ENCODE data around the gene DENND2C. TPM values are rescaled to one million over a fixed set of nuclear protein-coding genes. Genes with fewer than 3 reads are reported as not detected.

Gene DENND2C
- total RNA-seq, 1 experiment from 2014 or later = 3.6 TPM

DNA sequence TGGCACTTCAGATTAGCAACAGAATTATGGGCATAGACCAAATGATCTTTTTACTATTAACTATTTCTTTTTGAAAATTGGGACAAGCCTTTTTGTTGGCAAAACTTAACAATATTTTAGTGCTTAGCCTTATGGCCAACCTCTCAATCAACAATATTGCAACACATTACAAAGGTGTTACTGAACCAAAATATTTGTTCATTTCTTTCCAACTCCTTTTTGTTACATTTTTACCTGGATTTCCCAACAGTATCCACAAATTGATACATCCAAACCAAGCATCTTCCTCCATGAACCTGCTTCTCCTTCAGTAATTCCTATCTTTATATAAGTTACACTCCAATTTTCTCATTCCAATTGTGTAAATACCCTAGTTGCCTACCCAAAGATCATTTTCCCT lies 27.0 kb upstream of the DENND2C start:
- Mint-ChIP-seq H3K4me1 (no peaks in the 10 kb centered on the region), H3K27me3 (ENCODE audit: low read depth) (peaks cover 7% of the 10 kb centered on the region), H3K9me3 (no peaks in the 10 kb centered on the region), H3K36me3 (ENCODE audit: insufficient read depth in 1 of 3, low read depth in 3 of 3) (no peaks in the 10 kb centered on the region), H3K4me3 (no peak overlapping the region), H3K27ac (no peak overlapping the region)
- H3K23ac ChIP-seq (ENCODE audit: insufficient read length, low read depth, low read length) = no peak overlapping the region
- H3K14ac ChIP-seq (ENCODE audit: insufficient read depth, low read length) = no peak overlapping the region
- H2BK5ac ChIP-seq (ENCODE audit: insufficient read length, low read length) = no peak overlapping the region
- H3K4ac ChIP-seq (ENCODE audit: low read depth, low read length) = no peak overlapping the region
- no peak overlapping the region for H3K4me2 ChIP-seq (ENCODE audit: insufficient read depth, insufficient read length, low read length)
- H3K4me1 ChIP-seq (ENCODE audit: insufficient read depth, low read length) = no peaks in the 10 kb centered on the region
- no peaks in the 10 kb centered on the region for H3K23me2 ChIP-seq (ENCODE audit: insufficient read length, low read depth, low read length, poor library complexity, severe bottlenecking)
- H3K9me3 ChIP-seq (ENCODE audit: control insufficient read depth, low read depth, low read length) = no peaks in the 10 kb centered on the region
- no peaks in the 10 kb centered on the region for H3K27me3 ChIP-seq (ENCODE audit: insufficient read depth, low read length)
- no peak overlapping the region for H3K27ac ChIP-seq (ENCODE audit: insufficient read length, low read depth, low read length)
- no peak overlapping the region for H3K56ac ChIP-seq (ENCODE audit: insufficient read length, low read depth, low read length)
- no peak overlapping the region for H4K91ac ChIP-seq (ENCODE audit: insufficient read length, low read depth, low read length)
- H2BK12ac ChIP-seq (ENCODE audit: insufficient read length, low read depth, low read length) = no peak overlapping the region
- TF ChIP-seq, protein P1, sequence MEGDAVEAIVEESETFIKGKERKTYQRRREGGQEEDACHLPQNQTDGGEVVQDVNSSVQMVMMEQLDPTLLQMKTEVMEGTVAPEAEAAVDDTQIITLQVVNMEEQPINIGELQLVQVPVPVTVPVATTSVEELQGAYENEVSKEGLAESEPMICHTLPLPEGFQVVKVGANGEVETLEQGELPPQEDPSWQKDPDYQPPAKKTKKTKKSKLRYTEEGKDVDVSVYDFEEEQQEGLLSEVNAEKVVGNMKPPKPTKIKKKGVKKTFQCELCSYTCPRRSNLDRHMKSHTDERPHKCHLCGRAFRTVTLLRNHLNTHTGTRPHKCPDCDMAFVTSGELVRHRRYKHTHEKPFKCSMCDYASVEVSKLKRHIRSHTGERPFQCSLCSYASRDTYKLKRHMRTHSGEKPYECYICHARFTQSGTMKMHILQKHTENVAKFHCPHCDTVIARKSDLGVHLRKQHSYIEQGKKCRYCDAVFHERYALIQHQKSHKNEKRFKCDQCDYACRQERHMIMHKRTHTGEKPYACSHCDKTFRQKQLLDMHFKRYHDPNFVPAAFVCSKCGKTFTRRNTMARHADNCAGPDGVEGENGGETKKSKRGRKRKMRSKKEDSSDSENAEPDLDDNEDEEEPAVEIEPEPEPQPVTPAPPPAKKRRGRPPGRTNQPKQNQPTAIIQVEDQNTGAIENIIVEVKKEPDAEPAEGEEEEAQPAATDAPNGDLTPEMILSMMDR (conservative IDR thresholded peaks at IDR 0.05) = no peak
- H2BK120ac ChIP-seq (ENCODE audit: low read depth, low read length, poor library complexity, severe bottlenecking) = no peak overlapping the region
- no peak overlapping the region for H4K5ac ChIP-seq (ENCODE audit: insufficient read length, low read depth, low read length)
- no peak overlapping the region for H3K9ac ChIP-seq (ENCODE audit: extremely low read depth, insufficient read length, low read length)
- no peak overlapping the region for H2AFZ ChIP-seq (ENCODE audit: low read length)
- no peak overlapping the region for H2AK5ac ChIP-seq (ENCODE audit: insufficient read length, low read length)
- no peak overlapping the region for H2BK15ac ChIP-seq (ENCODE audit: low read depth, low read length)
- H2BK20ac ChIP-seq (ENCODE audit: low read depth, low read length, poor library complexity, severe bottlenecking) = no peak overlapping the region
- H4K20me1 ChIP-seq (ENCODE audit: control insufficient read depth, insufficient read depth, insufficient read length) = no peaks in the 10 kb centered on the region
- H3K79me2 ChIP-seq (ENCODE audit: insufficient read depth, low read length) = no peaks in the 10 kb centered on the region
- H3T11ph ChIP-seq (ENCODE audit: low read length) = no peak overlapping the region
- no peaks in the 10 kb centered on the region for H3K79me1 ChIP-seq (ENCODE audit: insufficient read depth, low read depth, low read length, poor library complexity, severe bottlenecking)
- no peak overlapping the region for H3K18ac ChIP-seq (ENCODE audit: insufficient read length, low read depth, low read length)
- no peak for DNase-seq
- H4K8ac ChIP-seq (replicated peaks; ENCODE audit: insufficient read length, low read depth, low read length) = no peak overlapping the region
